K562 (cell line): ENCODE data around the gene COPS4. TPM values are rescaled to one million over a fixed set of nuclear protein-coding genes. Genes with fewer than 3 reads are reported as not detected.

ENCODE experiments used
- ATAC-seq: fragments of 200-7000 bp; cut with Tn5 transposase; 3 replicates; pipeline ENCODE4 v1.9.1; 2020; ENCODE audit warnings: moderate library complexity
- BruUV-seq: library from RNA; stranded (reverse); fragments of 400-500 nt; replicated peaks from 2 replicates; lab custom pipeline; 2021; lab: Mats Ljungman, UMichigan
- CTCF ChIA-PET: fragments of 300-600 bp; formaldehyde crosslinking; extraction: SDS; loops from one replicate; lab custom pipeline; 2021; ENCODE audit warnings: low intra/inter-chr PET ratio; lab: Yijun Ruan, JAX
- POLR2A ChIA-PET: fragments of 300-600, 350-650 bp; sonication (Branson Sonifier 250); formaldehyde crosslinking; extraction: SDS; loops from one replicate; lab custom pipeline; 2021; ENCODE audit warnings: antibody characterized with exemption, inconsistent platforms; lab: Yijun Ruan, JAX
- DNase-seq, 4 experiments: peaks; one replicate each; pipeline versions ENCODE4 v3.0.0 to v3.0.0-alpha.2; 2011 to 2018; ENCODE audit warnings: low spot score in 3 of 4, mixed read lengths in 3 of 4; ENCODE audit errors: extremely low read depth in 1 of 4
- FAIRE-seq: peaks from 2 replicates; lab custom pipeline; 2011; peaks lifted over from hg19 to GRCh38; lab: Jason Lieb, UNC
- H2AFZ ChIP-seq: 2 replicates; pipeline ENCODE4 v1.6.0; 2011; ENCODE audit warnings: low read depth, low read length, control low read depth, inconsistent platforms
- H3K27ac ChIP-seq: fragments of 200-600 bp; 3 replicates; pipeline ENCODE4 v1.8.0; 2011; ENCODE audit warnings: low read depth, mild to moderate bottlenecking, control low read depth, inconsistent platforms, low read length, moderate library complexity, mixed read lengths; ENCODE audit errors: extremely low read depth
- H3K27me3 ChIP-seq, 2 experiments: fragments of 300-600 bp in 1 of 2; 2 replicates in 1 of 2; 3 replicates in 1 of 2; pipeline versions ENCODE4 v1.6.0 to v1.8.0; 2011; ENCODE audit warnings: inconsistent platforms in 2 of 2, low read length in 2 of 2, mild to moderate bottlenecking in 1 of 2, mixed read lengths in 1 of 2, moderate library complexity in 1 of 2; ENCODE audit not compliant: control insufficient read depth in 2 of 2, insufficient read depth in 2 of 2
- H3K36me3 ChIP-seq: fragments of 300-600 bp; 3 replicates; pipeline ENCODE4 v1.8.0; 2011; ENCODE audit warnings: mild to moderate bottlenecking, low read length, inconsistent platforms; ENCODE audit not compliant: control insufficient read depth, insufficient read depth
- H3K4me1 ChIP-seq, 2 experiments: fragments of 200-600 bp in 1 of 2; replicated peaks in 1 of 2; 2 replicates in 1 of 2; 3 replicates in 1 of 2; pipeline versions ENCODE4 v1.5.1 to v1.8.0; 2011; ENCODE audit warnings: inconsistent platforms in 2 of 2, low read length in 2 of 2, mild to moderate bottlenecking in 1 of 2, mixed read lengths in 1 of 2, moderate library complexity in 1 of 2; ENCODE audit not compliant: control insufficient read depth in 2 of 2, insufficient read depth in 2 of 2
- H3K4me2 ChIP-seq: 2 replicates; pipeline ENCODE4 v1.6.1; 2011; ENCODE audit warnings: low read length, control low read depth, inconsistent platforms, mixed read lengths; ENCODE audit not compliant: insufficient read depth
- H3K4me3 ChIP-seq: fragments of 200-600 bp; sonication (generic), shearing (Covaris generic); 2 replicates; pipeline ENCODE4 v1.5.1; 2016; ENCODE audit warnings: control low read depth, inconsistent platforms
- H3K79me2 ChIP-seq: fragments of 200-600 bp; 3 replicates; pipeline ENCODE4 v1.8.0; 2011; ENCODE audit warnings: low read length, inconsistent platforms; ENCODE audit not compliant: control insufficient read depth, insufficient read depth
- H3K9ac ChIP-seq, 2 experiments: 2 replicates each; pipeline versions ENCODE4 v1.6.0 to v1.6.1; 2011; ENCODE audit warnings: low read depth in 2 of 2, low read length in 2 of 2, control low read depth in 1 of 2, inconsistent platforms in 1 of 2, mild to moderate bottlenecking in 1 of 2, mixed read lengths in 1 of 2; ENCODE audit not compliant: insufficient read depth in 1 of 2
- H3K9me1 ChIP-seq: one replicate; pipeline ENCODE4 v1.6.0; 2011; ENCODE audit warnings: inconsistent platforms, mild to moderate bottlenecking, low read length, moderate library complexity; ENCODE audit not compliant: control insufficient read depth, insufficient read depth
- H3K9me3 ChIP-seq: replicated peaks from 2 replicates; pipeline ENCODE4 v1.5.1; 2011; ENCODE audit warnings: low read depth, low read length, inconsistent platforms; ENCODE audit not compliant: control insufficient read depth, insufficient read depth
- H4K20me1 ChIP-seq: replicated peaks from 2 replicates; pipeline ENCODE4 v1.6.1; 2011; ENCODE audit warnings: low read length, inconsistent platforms, mixed read lengths; ENCODE audit not compliant: control insufficient read depth, insufficient read depth
- CTCF ChIP-seq, 3 experiments: IDR thresholded peaks in 2 of 3; conservative IDR thresholded peaks in 1 of 3; 2 replicates each; pipeline ENCODE4 v1.5.1; 2011 to 2012; ENCODE audit warnings: low read length in 3 of 3, mild to moderate bottlenecking in 3 of 3, control low read depth in 2 of 3, improper control_type of control experiment in 1 of 3, inconsistent platforms in 1 of 3, low read depth in 1 of 3, mixed read lengths in 1 of 3, moderate library complexity in 1 of 3; ENCODE audit not compliant: insufficient read depth in 2 of 3
- MCM2 ChIP-seq: fragments of 450-650 bp; IDR thresholded peaks from 2 replicates; pipeline ENCODE4 v1.6.1; 2017; ENCODE audit warnings: low read depth, mild to moderate bottlenecking
- RAD21 ChIP-seq, 2 experiments: fragments of 250-450 bp in 1 of 2; fragments of 450-650 bp in 1 of 2; sonication (Bioruptor Pico) in 1 of 2; formaldehyde crosslinking in 1 of 2; IDR thresholded peaks in 1 of 2; conservative IDR thresholded peaks in 1 of 2; 2 replicates each; pipeline versions ENCODE4 v1.4.0 to v1.8.0; 2020 to 2022; ENCODE audit warnings: mild to moderate bottlenecking in 2 of 2, moderate library complexity in 1 of 2
- THRB ChIP-seq: fragments of 450-650 bp; formaldehyde crosslinking; conservative IDR thresholded peaks from 2 replicates; pipeline ENCODE4 v1.4.0; 2022; ENCODE audit warnings: mild to moderate bottlenecking, missing genetic modification characterization
- in situ Hi-C: fragments of 300-500 bp; cut with MboI; formaldehyde crosslinking; loops from 4 replicates; pipeline ENCODE4 v1.15.0; 2018; ENCODE audit warnings: inconsistent platforms, mixed read lengths
- intact Hi-C: fragments of 100-400 bp; cut with micrococcal nuclease; formaldehyde crosslinking; loops from 2 replicates; pipeline ENCODE4 v1.14.2; 2022
- polyA plus RNA-seq, 8 experiments: library from polyadenylated mRNA; depleted of rRNA in 4 of 8; stranded (reverse) in 5 of 8; unstranded in 3 of 8; fragments of >200 nt; fragmentation: Nextera tagmentation in 2 of 8; fragmentation: Illumina TruSeq in 1 of 8; extraction: Ambion mirVana in 2 of 8; extraction: Trizol in 1 of 8; gene quantifications; 2 replicates each; pipeline versions ENCODE4 v1.2.1 to v1.2.3, GENCODE V29; 2011 to 2014; ENCODE audit warnings: inconsistent platforms in 1 of 8, missing spikeins in 1 of 8
- total RNA-seq, 7 experiments: library from RNA; depleted of rRNA in 6 of 7; stranded (reverse); fragments of >200 nt in 6 of 7; fragmentation: Illumina TruSeq in 2 of 7; extraction: Trizol in 2 of 7; gene quantifications; 2 replicates each; pipeline versions ENCODE4 v1.2.1 to v1.2.3, GENCODE V29; 2011 to 2021; ENCODE audit warnings: low replicate concordance in 1 of 7

Gene COPS4
- total and polyA plus RNA-seq, 9 of the 15 experiments (the other 6 are each of a cell fraction or from before 2014, with no cell fraction given), result 44.7 to 180 (median 70.9) TPM

- CTCF ChIA-PET, result interaction anchor here (0.8 to 1.0 kb wide), 2 partner anchors 198 to 228 kb away, joined by 3 read pairs; no protein-coding TSS in a partner anchor
- H3K4me2 ChIP-seq, result no peak overlapping the region
- intact Hi-C loops, result no loop called here
- no peak overlapping the region for H3K9ac ChIP-seq
- H3K9me1 ChIP-seq, result no peaks in the 10 kb centered on the region
- POLR2A ChIA-PET, result interaction anchor here (0.8 kb wide), 1 partner anchor 15 kb away, joined by 3 read pairs; no protein-coding TSS in a partner anchor
- ATAC-seq, result no peak
- FAIRE-seq, result no peak
- no peaks in the 10 kb centered on the region for H3K27me3 ChIP-seq
- no peaks in the 10 kb centered on the region for H3K9me3 ChIP-seq
- peaks cover 60% of the 10 kb centered on the region; the same call in 2 of the 3 replicates for H3K36me3 ChIP-seq
- no peaks in the 10 kb centered on the region for H3K79me2 ChIP-seq
- H3K27ac ChIP-seq, result no peak overlapping the region
- no peak overlapping the region for H3K4me3 ChIP-seq
- H4K20me1 ChIP-seq, result no peaks in the 10 kb centered on the region
- H3K4me1 ChIP-seq, result no peaks in the 10 kb centered on the region
- H2AFZ ChIP-seq, result no peak overlapping the region
- no peak for TF ChIP-seq MCM2
- no peak for TF ChIP-seq THRB
- peak in 1 of 2 experiments; percentile 24; a peak in 1 of 4 replicates for TF ChIP-seq RAD21 (CRISPR knock-in tag; conservative IDR thresholded peaks at IDR 0.05 in 1 of 2, IDR thresholded peaks at IDR 0.05 in 1 of 2)
- TF ChIP-seq CTCF (IDR thresholded peaks at IDR 0.05 in 2 of 3, conservative IDR thresholded peaks at IDR 0.05 in 1 of 3; ENCODE audit: insufficient read depth in 2 of 3, low read depth in 1 of 3, low read length in 3 of 3), result peak in 1 of 3 experiments; percentile 23; a peak in 2 of 6 replicates
- no peak for DNase-seq
- in situ Hi-C loops, result no loop called here
- BruUV-seq, result no TSS peak
Observed at GRCh38 chr4:83054928-83055327, 19.9 kb downstream of the COPS4 start.
